Activated CD8-positive, alpha-beta memory T cell treated with anti-CD3 and anti-CD28 coated beads for 48 hours (primary cell): Measurements from ENCODE around the gene DIP2B.
"Not testable (repeated sequence)": the region's sequence is repeated elsewhere in the genome, so short reads cannot be mapped to it uniquely, and the experiment has no call there.

ENCODE experiments used
- DNase-seq, 3 experiments: peaks; one replicate each; pipeline ENCODE4 v3.0.0-alpha.2; 2020; ENCODE audit warnings: low read depth in 2 of 3, low spot score in 2 of 3

Gene DIP2B

DNA sequence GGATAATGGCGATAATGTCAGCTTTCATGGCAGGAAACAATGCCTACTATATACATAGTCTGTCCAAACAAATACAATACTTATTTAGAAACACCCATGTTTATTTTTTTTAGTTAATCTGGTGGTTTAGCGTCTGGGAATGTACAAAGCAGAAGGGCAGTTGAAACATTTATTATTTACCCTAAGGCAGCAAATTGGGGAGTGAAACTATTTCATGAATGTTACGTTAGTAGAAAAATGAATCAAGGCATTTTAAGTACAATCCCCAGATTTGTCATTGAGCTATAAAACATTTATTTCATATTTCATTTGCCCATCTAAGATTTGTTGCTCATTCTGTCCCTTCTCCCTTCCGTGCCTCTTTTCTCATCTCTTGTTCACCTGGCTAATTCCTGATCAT is 172.0 kb downstream of the DIP2B start:
- DNase-seq, result no peak

DNA sequence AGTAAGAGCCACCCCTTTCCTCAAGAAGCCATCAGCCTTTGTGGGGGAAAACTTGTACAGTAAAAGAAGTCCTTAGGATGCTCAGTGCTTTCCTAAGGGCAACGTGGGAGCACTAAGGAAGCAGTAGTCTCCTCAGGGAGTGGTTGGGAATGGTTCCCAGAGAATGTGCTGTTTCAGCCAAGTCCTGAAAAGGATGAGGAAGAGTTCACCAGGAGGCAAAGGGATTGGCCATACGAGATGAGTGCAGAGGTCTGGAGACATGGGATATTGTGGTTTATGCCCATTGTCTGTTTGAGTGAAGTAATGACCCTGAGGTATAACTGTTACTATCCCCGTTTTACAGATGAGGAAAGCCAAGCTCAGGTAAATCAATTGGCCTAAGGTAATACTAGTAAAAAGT is 173.1 kb downstream of the DIP2B start:
- DNase-seq, result no peak

GRCh38 chr12:50678650-50679365 is 174.0 kb downstream of the DIP2B start:
- DNase-seq, result no peak

- no peak for DNase-seq
Measured at GRCh38 chr12:50679612-50680011, 174.8 kb downstream of the DIP2B start.

DNA sequence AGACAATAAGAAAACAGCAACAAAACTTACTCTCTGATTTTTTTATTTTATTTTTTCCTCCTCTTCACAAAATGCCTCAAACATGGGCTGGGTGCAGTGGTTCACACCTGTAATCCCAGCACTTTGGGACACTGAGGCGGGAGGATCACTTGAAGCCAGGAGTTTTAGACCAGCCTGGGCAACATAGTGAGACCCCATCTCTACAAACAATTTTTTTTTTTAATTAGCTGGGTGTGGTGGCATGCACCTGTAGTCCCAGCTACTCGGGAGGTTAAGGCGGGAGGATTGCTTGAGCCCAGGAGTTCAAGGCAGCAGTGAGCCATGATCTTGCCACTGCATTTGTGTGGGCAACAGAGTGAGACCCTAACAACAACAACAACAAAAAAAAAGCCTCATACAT is 176.3 kb downstream of the DIP2B start:
- DNase-seq, result not testable (repeated sequence)

GRCh38 chr12:50685641-50686040 is 180.9 kb downstream of the DIP2B start:
- no peak for DNase-seq

DNA sequence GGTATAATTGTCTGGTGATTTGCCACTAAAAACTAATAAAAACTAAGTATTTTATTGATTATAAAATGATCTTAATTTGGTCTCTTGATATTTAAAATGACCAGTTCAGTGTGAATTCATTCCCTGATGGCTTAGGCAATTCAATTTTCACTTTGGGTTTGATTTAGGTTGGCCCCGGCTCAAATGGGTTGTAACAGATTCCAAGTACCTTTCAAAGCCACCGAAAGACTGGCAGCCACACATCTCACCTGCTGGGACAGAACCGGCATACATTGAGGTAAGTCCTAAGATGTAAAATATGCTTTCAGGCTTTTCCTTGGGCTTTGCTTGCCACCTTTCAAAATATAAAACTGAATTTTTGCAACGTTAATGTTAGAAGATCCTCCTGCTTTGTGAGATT is 181.6 kb downstream of the DIP2B start:
- DNase-seq, result no peak

GRCh38 chr12:50686976-50687375 is 182.2 kb downstream of the DIP2B start:
- no peak for DNase-seq

GRCh38 chr12:50689437-50689836 is 184.7 kb downstream of the DIP2B start:
- DNase-seq, result no peak

DNA sequence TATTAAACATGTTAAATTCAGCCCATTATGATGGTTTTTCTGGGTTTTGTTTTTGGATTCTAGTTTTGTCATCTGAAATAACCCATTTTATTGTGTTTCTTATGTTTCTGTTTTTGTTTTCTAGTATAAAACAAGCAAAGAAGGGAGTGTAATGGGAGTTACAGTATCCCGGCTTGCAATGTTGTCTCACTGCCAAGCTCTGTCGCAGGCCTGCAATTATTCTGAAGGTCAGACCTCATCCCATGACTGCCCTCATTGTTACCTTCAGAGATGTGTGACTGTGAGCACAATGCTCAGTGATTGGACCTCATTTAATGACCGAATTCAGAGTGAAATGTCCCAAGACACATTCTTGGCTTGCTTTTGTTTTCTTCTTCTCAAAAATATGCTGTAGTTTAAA is 186.1 kb downstream of the DIP2B start:
- DNase-seq, result no peak

DNA sequence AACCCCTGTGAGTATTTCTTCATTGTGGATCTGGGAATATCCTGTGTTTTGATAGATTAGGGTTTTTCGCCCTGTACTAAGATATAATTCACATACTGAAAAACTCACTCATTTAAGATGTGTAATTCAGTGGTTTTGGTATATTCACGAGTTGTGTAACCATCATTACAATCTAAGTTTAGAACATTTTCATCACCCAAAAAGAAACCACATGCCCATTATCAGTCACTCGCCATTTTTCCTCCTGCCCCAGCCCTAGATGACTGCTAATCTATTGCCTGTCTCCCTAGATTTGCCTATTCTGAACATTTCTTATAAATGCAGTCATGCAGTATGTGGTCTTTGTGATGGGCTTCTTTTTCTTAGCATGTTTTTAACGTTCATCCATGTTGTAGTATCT is 191.2 kb downstream of the DIP2B start:
- no peak for DNase-seq

- no peak for DNase-seq
Measured at GRCh38 chr12:50696931-50697330, 192.1 kb downstream of the DIP2B start.

DNA sequence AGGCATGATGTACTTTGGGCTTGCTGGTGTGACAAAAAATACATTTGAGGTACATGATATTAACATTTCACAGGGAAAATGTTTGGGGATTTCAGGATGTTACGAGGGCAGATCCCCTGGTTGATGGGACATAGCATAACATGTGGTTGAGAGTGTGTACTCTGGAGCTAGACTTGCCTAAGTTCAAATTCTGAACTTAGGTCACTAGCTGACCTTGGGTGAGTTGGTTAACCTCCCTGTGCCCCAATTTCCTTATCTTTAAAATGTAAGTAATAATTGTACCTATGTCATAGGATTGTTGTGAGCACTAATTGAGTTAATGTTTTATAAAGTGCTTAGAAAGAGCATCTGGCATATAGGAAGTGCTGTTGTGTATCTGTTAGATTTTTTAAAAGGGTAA is 194.4 kb downstream of the DIP2B start:
- no peak for DNase-seq

GRCh38 chr12:50699940-50700339 is 195.2 kb downstream of the DIP2B start:
- DNase-seq, result no peak

GRCh38 chr12:50706606-50707005 is 201.8 kb downstream of the DIP2B start:
- no peak for DNase-seq

DNA sequence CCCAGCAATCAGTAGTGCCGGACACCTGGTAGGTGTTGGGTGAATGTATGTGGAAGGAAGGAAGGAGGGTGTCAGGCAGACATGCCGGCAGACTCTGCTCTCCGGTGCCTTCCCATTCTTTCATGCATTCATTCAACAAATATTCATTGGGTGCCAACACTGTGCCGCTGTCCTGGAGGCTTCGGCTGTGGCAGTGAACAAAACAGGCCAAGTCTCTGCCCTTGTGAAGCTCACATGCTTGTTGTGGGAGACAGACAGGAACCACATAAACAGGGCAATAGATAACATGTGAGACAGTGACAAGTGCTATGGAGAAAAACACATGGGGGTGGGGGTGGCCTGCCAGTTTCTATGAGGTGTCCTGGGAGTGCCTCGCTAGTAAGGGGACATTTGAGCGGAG is 202.6 kb downstream of the DIP2B start:
- DNase-seq, result no peak

DNA sequence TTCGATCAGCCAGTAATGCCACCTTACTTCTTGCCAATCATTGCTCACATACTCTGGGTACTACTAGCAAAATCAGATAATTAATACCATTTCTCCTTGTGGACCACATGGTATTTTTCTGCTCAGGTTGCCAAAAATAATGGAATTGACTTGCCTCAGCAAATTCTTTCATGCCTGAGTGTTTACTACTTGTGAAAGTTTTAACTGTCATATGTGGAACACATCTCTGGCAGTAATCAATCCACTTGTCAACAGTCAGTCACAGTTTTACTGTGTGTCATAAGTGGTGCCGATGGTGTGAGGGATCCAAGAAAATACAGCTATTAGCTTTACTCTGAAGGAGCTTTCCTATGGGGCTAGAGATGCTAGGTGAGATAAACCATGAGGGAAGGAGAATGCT is 203.8 kb downstream of the DIP2B start:
- no peak for DNase-seq

DNA sequence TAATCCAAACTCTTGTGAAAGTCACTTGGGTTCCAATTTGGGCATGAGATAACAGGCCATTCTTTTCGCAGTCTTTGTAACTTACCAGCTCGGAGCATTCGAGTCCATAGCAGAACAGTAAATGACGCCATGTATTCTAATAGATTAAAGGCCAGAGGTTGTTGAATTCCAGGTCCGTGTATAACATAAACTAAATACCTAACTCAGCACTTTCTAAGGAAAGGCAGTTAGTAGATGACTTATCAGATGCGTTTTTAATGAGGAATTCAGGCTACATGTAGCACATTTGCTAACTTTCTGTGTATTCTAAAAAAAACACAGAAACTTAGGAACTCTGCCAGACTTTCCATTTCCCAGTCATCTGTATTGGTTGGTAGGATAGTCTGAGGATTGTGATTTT is 206.3 kb downstream of the DIP2B start:
- no peak for DNase-seq

- no peak for DNase-seq
Measured at GRCh38 chr12:50715174-50715573, 210.4 kb downstream of the DIP2B start.

DNA sequence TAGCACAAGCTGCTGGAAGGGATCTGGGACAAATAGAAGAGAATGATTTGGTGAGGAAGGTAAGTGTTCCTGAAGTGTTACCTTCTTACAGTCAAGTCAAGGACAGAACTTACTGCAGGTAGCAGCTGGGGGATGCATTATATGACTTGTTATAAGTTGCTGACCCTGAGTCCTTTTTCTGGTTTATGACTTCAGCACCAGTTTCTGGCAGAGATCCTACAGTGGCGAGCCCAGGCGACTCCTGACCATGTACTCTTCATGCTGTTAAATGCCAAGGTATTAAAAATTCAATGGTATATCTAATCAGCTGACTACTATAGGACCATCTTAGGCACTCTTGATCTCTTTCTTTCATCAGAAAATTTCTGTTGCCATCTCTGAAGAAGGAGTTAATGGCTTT is 214.0 kb downstream of the DIP2B start:
- DNase-seq, result no peak

DNA sequence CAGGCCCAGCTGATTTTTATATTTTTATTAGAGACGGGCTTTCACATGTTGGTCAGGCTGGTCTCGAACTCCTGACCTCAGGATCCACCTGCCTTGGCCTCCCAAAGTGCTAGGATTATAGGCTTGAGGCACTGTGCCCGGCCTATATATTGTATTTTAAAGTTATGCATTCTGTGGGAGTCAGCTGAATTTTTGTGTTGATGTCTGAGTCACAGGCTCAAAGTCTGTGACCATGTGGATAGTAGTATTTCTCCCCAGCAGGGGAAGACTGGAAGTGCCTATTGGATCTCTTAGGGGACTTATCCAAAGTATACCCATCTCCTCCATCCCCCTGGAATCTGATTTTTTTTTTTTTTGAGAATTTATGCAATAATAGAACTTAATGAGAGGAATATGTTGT is 215.3 kb downstream of the DIP2B start:
- DNase-seq, result no peak

DNA sequence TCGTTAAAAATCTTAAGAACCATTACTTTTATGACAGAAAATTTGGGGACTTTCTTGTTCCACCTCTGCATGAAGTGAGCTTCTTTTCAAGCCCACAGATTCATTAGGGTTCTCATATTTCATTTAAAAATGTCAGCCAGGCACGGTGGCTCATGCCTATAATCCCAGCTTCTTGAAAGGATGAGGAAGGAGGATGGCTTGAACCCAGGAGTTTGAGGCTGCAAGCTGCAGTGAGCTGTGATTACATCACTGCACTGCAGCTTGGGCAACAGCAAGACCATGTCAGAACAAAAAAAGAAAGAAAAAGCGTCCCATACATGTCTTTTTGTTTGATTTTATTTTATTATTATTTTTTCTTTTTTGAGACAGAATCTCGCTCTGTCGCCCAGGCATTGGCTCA is 215.7 kb downstream of the DIP2B start:
- DNase-seq, result no peak

- DNase-seq, result no peak
Measured at GRCh38 chr12:50723865-50724264, 219.1 kb downstream of the DIP2B start.
